ENCODE measurements around the gene SULT2A1. TPM values are rescaled to one million over a fixed set of nuclear protein-coding genes. Genes with fewer than 3 reads are reported as not detected.
"Not testable (repeated sequence)": the region's sequence is repeated elsewhere in the genome, so short reads cannot be mapped to it uniquely, and the experiment has no call there.

Gene SULT2A1, protein sequence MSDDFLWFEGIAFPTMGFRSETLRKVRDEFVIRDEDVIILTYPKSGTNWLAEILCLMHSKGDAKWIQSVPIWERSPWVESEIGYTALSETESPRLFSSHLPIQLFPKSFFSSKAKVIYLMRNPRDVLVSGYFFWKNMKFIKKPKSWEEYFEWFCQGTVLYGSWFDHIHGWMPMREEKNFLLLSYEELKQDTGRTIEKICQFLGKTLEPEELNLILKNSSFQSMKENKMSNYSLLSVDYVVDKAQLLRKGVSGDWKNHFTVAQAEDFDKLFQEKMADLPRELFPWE
- total RNA-seq = not detected

- DNase-seq = no peak
These were observed at the start of gene SULT2A1 for GRCh38 chr19:47886010-47886559. SULT2A1 (minus strand) TSS chr19:47886315; CDS start chr19:47886257, 58 bp downstream.

- not testable (repeated sequence) for DNase-seq
These were observed 42.5 kb upstream of the SULT2A1 start for GRCh38 chr19:47928581-47928980.

GRCh38 chr19:47920107-47920506 is 34.0 kb upstream of the SULT2A1 start:
- DNase-seq = not testable (repeated sequence)

DNA sequence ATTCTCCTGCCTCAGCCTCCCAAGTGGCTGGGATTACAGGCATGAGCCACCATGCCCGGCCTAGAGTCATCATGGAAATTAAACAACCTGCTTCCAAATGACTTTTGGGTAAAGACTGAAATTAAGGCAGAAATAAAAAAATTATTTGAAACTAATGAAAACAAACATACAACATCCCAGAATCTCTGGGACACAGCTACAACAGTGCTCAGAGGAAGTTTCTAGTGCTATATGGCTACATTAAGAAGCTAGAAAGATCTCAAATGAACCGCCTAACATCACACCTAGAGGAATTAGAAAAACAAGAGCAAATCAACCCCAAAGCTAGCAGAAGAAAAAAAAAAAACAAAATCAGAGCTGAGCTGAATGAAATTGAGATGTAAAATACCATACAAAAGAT is 24.1 kb upstream of the SULT2A1 start:
- not testable (repeated sequence) for DNase-seq

DNA sequence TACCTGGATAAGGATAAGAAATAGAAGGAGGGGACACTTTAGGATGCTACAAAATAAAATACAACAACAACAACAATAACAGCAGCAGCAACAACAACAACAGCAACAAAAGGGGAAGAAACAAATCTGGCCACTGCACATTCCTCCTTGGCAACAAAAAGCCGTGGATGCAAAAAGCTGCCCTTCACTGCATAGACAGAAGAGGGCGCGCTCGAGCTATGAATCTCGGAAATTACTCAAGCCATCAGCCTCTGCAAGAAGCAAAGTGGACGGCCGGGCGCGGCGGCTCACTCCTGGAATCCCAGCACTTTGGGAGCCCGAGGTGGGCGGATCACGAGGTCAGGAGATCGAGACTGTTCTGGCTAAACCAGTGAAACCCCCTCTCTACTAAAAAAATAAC is 23.2 kb upstream of the SULT2A1 start:
- not testable (repeated sequence) for DNase-seq

- DNase-seq = no peak
These were observed 15.3 kb upstream of the SULT2A1 start for GRCh38 chr19:47901370-47901769.

DNA sequence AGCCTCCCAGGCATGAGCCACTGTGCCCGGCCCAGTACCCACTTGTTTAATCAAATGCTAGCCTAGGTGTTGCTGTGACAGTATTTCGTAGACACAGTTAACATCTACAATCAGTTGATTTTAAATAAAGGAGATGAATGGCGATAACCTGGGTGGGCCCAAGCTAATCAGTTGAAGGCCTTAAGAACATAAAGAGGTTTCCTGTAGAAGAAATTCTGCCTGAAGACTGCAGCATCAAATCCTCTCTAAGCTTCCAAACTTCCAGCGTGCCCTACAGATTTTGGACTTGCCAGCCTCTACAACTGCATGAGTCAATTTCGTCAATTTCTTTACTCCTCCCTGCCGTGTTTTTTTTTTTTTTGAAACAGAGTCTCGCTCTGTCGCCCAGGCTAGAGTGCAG is 13.2 kb upstream of the SULT2A1 start:
- DNase-seq = no peak

DNA sequence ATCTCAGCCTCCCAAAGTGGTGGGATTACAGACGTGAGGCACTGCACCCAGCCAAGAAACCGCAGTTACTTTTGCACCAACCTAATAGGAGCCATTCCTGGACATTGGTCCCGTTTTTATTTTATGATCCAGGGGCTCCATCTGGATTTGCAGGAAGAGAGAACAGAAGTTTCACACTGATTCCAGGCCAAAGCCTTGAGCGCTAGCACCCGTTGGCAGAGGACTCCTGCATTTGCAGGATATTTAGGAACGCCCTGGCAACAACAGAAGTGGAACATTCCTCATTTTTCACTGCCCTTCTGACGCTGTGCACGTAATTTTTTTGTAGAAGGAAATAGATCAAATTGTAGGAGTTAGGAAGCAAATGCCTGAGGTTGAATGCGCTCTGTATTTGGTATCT is 11.7 kb upstream of the SULT2A1 start:
- no peak for DNase-seq

DNA sequence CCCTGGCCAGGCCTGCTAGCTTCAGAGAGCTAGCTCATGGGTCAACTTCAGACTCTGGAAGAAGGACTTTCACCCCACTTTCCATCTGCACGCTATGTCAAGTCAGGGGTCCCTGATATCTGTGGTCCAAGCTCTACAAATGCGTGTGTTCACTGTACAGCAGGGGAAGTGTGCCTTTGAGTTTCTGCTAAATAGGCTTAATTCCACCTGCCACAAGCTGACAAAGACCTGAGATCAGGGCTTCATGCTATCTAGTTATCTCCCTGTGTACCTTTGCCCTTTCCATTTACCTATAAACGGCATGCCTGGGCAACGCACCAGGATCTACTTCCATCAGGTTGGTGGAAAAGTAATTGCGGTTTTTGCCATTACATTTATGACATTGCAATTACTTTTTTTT is 10.7 kb upstream of the SULT2A1 start:
- DNase-seq = no peak

DNA sequence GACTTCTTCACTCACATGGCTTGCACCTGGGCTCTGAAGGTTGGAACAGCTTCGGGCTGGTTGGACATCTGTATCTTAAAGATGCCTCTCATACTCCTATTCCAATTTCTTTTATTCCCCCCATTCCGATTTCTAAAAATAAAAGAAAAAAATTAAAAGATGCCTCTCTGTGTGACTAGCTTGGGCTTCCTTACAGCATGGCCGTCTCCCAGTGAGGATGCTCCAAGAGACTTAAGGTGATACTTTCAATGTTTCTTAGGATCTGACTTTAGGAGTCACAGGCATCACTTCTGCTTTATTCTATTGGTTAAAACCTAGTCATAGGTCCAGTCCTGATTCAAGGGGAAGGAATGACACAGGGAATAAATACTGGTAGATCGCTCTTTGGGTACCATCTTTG is 9.9 kb upstream of the SULT2A1 start:
- no peak for DNase-seq

DNA sequence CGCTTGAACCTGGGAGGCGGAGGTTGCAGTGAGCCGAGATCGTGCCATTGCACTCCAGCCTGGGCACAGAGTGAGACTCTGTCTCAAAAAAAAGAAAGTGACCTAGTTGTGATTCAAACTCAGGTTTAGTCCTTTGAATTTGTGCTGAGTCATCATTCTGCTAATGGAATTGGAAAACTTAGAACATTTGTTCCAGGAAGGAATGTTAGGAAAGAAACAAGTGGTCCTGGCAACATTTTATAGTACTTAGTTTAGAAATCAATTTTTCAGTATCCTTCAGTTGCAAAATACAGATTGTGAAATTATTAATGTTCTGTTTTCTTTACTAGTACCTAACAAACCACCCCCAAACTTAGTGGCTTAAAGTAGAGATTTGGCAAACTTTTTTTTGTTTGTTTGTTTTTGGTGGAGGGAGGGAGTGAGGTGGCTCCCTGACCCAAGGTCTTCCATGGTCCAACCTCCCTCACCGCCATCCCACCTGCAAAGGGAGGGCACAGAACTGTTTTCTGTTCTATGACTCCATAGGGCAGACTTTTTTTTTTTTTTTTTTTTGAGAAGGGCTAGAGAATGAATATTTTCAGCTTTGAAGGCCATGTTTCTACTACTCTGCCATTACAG is 9.2 kb upstream of the SULT2A1 start:
- no peak for DNase-seq

- DNase-seq = no peak
These were observed 6.0 kb upstream of the SULT2A1 start for GRCh38 chr19:47891923-47892666.

- DNase-seq = no peak
These were observed 5.5 kb upstream of the SULT2A1 start for GRCh38 chr19:47891622-47891922.

- no peak for DNase-seq
These were observed 4.9 kb upstream of the SULT2A1 start for GRCh38 chr19:47890865-47891621.

DNA sequence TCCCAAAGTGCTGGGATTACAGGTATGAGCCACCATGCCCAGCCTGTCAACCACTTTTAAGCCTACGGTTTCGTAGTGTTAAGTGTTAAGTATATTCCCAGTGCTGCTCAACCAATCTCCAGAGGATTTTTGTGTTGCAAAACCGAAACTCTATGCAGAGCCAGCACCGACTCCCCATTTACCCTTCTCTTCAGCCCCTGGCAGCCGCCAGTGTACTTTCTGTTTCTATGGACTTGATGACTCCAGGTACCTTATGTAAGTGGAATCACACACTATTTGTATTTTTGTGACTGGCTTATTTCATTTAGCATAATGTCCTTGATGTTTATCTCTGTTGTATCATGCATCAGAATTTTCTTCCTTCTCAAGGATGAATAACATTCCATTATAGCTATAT is 1.1 kb downstream of the SULT2A1 start:
- no peak for DNase-seq

- no peak for DNase-seq
These were observed 3.2 kb downstream of the SULT2A1 start for GRCh38 chr19:47882890-47883289.

- no peak for DNase-seq
These were observed 4.4 kb downstream of the SULT2A1 start for GRCh38 chr19:47881757-47882156.

- not testable (repeated sequence) for DNase-seq
These were observed 6.7 kb downstream of the SULT2A1 start for GRCh38 chr19:47879385-47879784.

- no peak for DNase-seq
These were observed 7.2 kb downstream of the SULT2A1 start for GRCh38 chr19:47878906-47879305.

GRCh38 chr19:47865166-47865565 is 20.9 kb downstream of the SULT2A1 start:
- DNase-seq = no peak

GRCh38 chr19:47863514-47863936 is 22.6 kb downstream of the SULT2A1 start:
- DNase-seq = peak; percentile 21

DNA sequence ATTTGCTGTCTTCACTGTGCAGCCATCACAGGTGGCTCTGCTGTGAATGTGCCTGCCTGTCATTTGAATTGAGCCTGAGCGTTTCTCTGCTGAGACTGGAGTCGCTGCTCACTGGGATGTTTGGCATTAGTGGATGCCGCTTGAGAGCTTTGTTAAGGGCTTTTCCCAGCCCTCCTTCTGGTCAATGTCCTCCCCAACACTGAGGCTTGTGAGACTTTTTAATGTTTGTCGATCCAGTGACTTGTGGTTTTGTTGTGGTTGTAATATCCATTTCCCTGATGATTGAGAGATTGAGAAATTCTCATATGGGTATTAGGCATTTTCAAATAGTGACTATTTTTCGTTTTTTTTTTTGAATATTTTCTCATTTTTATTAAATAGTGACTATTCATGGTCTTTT is 24.5 kb downstream of the SULT2A1 start:
- DNase-seq = no peak
